CD4-positive, alpha-beta T cell treated with Interleukin-15 for 4 hours (primary cell): Measurements from ENCODE around the gene PLXNA1.

Source experiments
- DNase-seq: peaks from one replicate; pipeline ENCODE4 v3.0.0-alpha.2; 2020; ENCODE audit warnings: low spot score

The PLXNA1 gene

DNA sequence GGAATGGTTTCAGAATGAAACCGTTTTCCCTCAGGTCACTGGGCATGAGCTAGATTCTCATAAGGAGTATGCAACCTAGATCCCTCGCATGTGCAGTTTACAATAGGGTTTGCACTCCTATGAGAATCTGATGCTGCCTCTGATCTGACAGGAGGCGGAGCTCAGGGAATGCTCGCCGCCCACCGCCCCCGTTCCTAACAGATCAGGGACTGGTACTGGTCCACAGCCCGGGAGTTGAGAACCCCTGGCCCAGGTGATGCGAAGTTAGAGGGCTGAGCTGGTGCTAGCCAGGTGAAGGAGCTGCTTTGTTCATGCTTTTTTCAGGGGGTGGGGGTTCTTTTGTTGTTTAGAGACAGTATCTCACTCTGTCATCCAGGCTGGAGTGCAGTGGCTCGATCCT, 15.5 kb upstream of the PLXNA1 start:
- no peak for DNase-seq

- no peak for DNase-seq
Observed at GRCh38 chr3:126968391-126969390, 14.2 kb upstream of the PLXNA1 start.

DNA sequence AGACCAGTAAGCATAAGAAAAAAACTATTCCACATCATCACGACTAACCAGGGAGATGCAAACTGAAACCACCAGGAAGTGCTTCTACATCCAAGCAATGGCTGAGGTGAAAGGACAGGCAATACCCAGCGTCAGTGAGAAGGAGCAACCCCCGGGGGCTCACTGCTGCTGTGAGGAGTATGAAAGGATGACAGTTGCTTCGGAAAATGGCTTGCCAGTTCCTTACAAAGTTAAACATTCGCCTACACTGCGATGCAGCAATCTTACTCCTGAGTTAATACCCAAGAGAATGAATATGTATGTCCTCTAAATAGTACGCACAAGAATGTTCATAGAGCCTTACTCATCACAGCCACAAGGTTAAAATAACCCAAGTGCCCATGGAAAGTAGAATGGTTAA, 13.3 kb upstream of the PLXNA1 start:
- DNase-seq = no peak

DNA sequence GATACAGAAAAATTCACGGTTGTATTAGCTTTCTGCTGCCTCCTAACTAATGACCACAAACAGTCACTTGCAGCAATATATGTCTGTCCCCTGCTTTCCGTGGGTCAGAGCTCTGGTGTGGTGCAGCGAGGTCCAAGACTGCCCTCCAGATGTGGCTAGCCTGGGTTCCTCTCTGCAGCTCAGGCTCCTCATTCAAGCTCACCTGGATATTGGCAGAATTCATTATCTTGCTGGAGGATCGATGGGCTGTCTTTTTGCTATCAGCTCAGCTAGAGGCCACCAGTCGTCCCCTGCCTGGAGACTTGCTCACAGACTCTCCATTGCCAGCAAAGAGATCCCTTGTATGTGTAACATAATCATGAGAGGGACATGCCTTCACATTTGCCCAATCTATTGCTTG, 12.8 kb upstream of the PLXNA1 start:
- no peak for DNase-seq

GRCh38 chr3:126970921-126971320, 12.0 kb upstream of the PLXNA1 start:
- no peak for DNase-seq

DNA sequence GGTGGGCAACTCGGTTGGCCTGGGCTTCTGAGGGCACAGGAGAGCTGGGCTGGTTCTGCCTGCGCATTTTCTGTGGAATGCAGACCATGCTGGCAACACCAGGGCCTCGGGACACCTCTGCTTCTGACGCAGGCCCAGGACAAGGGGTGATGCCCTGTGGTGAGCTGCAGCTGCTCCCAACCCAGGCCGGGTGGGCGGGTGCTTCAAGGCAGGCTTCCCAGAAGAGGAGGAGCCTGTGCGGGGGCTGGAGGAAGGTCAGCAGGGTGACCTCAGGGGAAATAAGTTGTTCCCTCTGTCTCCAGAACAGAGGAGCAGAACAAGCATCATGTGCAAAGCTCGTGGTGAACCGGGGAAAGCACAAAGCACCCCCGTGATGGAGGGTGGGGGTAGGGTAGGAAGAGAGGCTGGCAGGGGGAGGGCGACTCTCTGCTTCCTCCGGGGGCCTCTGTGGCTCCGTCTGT, 11.0 kb upstream of the PLXNA1 start:
- no peak for DNase-seq

DNA sequence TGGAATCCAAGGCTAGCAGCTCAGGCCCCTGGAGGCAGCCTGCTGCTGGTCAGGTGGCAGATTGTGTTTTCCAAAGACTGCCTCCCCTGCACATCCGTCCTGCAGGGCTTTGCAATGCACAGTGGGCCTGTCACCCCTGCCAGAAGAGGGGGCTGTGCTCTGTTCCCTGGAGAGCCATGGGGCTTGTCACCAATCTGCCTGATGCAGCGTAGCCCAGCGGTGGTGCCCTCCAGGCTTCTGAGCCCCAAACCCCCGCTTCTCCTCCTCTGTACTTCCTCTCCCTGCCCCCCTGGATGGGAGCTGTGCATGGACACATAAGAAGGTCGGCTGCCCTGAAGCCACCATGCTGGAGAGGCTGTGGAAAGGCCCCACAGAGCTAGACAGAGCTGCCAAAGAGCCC, 10.0 kb upstream of the PLXNA1 start:
- no peak for DNase-seq

DNA sequence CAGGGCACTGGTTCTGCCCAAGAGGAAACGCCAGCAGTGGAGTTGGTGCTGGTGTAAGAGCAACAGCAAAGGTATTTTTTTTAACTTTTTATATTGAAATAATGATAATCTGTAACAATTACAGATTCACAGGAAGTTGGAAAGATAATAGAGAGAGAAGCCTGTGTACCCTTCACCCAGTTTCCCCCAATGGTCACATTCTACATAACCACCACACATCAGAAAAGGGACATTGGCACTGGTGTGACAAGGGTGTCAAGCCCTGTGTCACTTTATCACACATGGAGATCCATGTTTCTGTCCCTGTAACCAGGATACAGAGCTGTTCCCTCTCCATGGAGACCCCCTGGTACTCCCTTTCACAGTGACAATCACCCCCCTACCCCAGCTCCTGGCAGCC, 9.1 kb upstream of the PLXNA1 start:
- no peak for DNase-seq

GRCh38 chr3:126974756-126975155, 8.2 kb upstream of the PLXNA1 start:
- DNase-seq = no peak

DNA sequence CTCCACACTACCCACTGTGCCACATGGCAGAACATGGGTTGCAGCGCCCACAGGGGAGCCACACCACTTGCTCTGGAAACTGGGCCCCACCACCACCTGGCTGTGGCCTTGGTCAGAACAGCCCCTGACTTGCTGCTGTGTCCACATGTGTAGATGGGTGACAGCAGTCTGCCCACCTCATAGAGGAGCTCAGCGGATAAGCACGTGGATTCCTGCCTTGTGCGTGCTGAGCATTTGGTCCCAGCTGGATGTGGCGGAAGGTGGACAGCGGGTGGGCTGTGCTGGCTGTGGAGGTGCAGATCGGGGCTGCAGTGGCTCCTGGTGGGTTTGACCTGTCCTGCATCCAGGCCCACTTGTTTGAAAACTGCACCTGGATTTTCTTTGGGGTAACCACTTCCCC, 6.0 kb upstream of the PLXNA1 start:
- DNase-seq = no peak

DNA sequence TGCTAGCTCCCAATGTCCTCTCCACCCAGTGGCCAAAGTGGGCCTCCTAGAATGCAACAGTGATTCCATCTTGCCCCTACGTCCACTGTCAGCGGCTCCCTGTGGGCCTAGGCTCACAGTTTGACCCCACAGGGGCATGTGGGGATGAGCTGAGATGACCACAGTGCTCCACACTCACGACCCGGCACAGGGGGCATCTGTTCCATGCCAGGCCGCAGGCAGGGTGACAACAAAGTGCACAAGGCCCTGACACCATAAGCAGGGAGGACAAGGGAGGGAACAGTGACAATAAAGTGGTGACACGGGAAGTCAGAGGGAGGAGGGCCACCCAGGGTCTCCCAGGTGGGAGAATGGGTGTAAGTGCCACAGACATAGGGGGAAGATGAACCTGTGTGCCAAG, 5.1 kb upstream of the PLXNA1 start:
- no peak for DNase-seq

DNA sequence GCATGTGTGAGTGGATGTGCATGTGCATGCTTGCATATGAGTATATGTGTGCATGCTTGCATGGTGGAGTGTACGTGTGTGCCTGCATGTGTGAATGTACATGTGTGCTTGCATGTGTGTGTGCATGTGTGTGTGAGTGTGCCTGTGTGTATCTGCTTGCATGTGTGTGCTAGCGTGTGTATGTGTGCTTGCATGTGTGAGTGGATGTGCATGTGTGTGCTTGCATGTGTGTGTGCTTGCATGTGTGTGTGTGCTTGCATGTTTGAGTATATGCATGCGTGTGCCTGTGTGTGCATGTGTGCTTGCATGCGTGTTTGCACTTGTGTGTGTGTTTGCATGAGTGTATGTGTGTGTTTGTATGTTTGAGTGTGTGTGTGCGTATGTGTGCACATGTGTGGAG, 4.6 kb upstream of the PLXNA1 start:
- DNase-seq = no peak

DNA sequence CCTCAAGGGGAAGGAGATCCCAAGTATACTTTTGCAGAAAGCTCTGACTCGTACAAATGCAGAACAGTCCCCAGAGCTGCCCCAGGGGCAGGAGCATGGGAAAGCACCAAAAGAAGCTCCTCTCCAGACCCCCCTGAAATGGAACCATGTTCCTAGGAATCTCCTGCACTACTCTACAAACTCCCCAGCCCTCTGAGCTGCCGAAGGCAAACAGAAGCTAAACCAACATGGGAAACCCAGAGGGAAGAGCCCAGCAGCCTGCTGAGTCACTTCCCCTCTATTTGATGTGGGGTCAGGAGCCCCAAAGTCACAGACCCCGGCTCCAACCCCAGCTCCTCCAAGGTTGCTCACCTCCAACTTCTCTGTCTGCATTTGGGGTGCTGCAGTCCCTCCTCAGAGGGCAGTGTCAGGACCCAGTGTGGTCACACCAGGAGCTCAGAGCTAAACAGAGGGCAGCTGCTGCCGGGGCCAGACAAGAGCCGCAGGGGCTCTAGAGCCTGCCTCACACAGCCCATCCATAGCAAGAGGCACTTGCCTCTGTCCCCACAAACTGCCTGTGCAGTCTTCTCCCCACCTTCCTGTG, 3.8 kb upstream of the PLXNA1 start:
- DNase-seq = no peak

GRCh38 chr3:126980266-126980811, 2.6 kb upstream of the PLXNA1 start:
- no peak for DNase-seq

GRCh38 chr3:126982126-126982470, 817 bp upstream of the PLXNA1 start:
- DNase-seq = peak; percentile 65

DNA sequence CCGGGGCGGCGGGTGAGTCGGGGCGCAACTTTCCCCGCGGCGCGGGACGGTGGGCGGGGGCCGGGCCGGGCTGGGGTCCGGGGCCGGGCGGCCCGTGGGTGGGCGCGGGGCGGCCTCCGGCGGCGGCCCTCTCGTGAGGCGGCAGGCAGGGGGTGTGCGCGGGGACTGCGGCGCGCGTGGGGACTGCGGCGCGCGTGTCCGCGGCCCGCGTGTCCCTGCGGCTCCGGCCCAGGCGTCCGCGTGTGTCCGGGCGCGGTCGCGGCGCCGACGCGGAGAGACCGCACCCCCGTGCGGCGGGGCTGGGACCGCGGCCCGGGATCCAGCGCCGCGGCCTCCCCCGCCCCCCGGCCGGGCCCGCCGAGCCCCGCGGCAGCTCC, 349 bp downstream of the PLXNA1 start:
- DNase-seq = no peak

DNA sequence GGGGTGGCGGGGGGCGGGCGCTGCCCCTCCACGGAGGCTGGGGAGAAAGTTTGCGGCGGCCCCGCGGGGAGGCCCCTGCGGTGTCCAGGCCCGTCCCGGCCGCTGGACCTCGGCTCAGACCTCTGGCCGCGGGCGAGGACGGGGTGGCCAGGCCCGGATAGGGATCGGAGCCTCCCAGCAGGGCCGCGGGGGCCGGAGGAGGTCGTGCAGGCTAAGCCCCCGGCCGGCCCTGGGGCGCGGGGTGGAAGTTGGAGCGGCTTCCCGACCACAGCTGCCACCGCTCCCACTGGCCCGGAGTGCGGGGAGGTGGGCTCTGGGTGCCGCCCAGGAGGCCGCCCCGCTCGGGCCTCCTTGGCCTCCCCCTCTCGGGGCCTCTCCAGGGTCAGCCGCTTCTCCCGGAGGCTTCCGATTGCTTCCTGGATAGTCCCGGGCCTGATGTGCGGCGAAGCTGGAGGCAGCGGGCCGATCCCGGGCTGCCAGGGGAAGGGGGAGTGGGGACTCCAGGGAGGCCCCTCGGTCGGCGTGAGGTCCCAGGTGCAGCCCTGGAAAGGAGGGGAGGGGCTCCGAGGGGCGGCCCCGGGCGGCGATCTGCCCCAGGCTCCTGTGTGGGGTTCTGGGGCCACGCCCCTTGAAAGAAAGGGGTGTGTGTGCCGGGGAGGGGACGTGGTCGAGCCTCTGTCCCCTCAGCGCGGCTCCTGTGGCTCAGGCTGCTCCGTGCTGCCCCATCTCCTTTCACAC, 907 bp downstream of the PLXNA1 start:
- peak; percentile 20 for DNase-seq

- no peak for DNase-seq
Observed at GRCh38 chr3:126984391-126985131, 1.6 kb downstream of the PLXNA1 start.

GRCh38 chr3:126985132-126985985, 2.4 kb downstream of the PLXNA1 start:
- DNase-seq = no peak

DNA sequence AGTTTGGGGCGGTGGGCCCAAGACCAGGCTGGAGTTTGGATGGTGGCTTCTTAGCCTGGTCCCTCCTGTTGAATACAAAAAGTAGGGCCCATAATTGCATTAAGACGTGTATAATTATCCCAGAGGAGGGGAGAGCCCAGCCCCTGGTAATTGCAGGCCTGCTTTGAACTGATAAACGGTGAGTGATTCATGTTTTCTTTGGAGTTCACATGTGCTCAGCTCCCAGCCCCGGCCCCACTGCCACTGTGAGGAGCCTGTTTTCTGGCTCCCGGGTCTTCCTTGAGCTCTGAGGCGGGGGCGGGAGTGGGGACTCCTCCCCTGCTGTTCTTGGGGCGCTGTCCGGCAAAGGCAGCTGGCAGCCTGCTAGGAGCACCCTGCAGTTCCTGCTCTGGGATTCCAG, 3.1 kb downstream of the PLXNA1 start:
- no peak for DNase-seq

DNA sequence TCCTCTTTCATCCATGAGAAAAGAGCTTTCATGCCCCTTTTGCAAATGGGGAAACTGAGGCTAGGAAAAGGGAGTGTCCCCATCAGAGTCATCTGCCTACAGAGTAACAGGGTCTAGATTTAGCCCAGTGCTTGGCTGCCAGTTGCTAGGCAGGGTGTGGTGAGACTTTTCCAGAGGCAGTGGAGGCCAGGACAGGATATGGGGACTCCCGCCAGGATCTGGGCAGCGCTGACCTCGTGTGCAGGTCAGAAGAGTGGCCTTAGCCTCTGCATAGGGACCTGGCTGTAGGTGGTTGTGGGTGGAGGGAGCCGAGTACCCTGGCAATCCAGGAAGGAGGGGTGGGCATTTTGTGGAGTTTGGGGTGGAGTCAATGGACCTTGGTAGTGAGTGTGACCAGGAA, 4.2 kb downstream of the PLXNA1 start:
- no peak for DNase-seq
